H1 (cell line): ENCODE results near the gene SLX4. TPM values are rescaled to one million over a fixed set of nuclear protein-coding genes. Genes with fewer than 3 reads are reported as not detected.

Experiments
- CTCF ChIA-PET: fragments of 300-600 bp; sonication (Branson Sonifier 250); formaldehyde crosslinking; loops from one replicate; lab custom pipeline; 2021; ENCODE audit not compliant: partially characterized antibody; lab: Charles Lee
- POLR2A ChIA-PET: fragments of 300-600 bp; sonication (Branson Sonifier 250); formaldehyde crosslinking; loops from one replicate; lab custom pipeline; 2021; ENCODE audit warnings: inconsistent platforms; ENCODE audit not compliant: partially characterized antibody; lab: Charles Lee
- DNase-seq, 2 experiments: peaks; one replicate each; pipeline versions ENCODE4 v3.0.0 to v3.0.0-alpha.2; 2010 to 2022; ENCODE audit warnings: low spot score in 2 of 2, low read depth in 1 of 2, mixed read lengths in 1 of 2
- FAIRE-seq: peaks from 2 replicates; lab custom pipeline; 2011; peaks lifted over from hg19 to GRCh38; lab: Jason Lieb, UNC
- H2AFZ ChIP-seq: 2 replicates; pipeline ENCODE4 v1.8.1; 2012; ENCODE audit warnings: low read length, inconsistent platforms
- H2AK5ac ChIP-seq: 2 replicates; pipeline ENCODE4 v1.6.1; 2013; ENCODE audit warnings: low read depth, low read length
- H2BK120ac ChIP-seq: replicated peaks from 2 replicates; pipeline ENCODE3; 2013; ENCODE audit warnings: low read depth, low read length, inconsistent platforms
- H2BK12ac ChIP-seq: 2 replicates; pipeline ENCODE4 v1.6.1; 2013; ENCODE audit warnings: low read depth, low read length
- H2BK15ac ChIP-seq: 2 replicates; pipeline ENCODE4 v1.6.1; 2013; ENCODE audit warnings: low read length
- H2BK20ac ChIP-seq: 2 replicates; pipeline ENCODE4 v1.6.1; 2013; ENCODE audit warnings: low read length
- H2BK5ac ChIP-seq: 2 replicates; pipeline ENCODE4 v1.6.1; 2013; ENCODE audit warnings: low read depth, low read length
- H3K14ac ChIP-seq: 2 replicates; pipeline ENCODE4 v1.6.1; 2013; ENCODE audit warnings: inconsistent platforms; ENCODE audit not compliant: insufficient read length
- H3K18ac ChIP-seq: 2 replicates; pipeline ENCODE4 v1.6.1; 2013; ENCODE audit warnings: low read length; ENCODE audit errors: extremely low read depth
- H3K23ac ChIP-seq: 2 replicates; pipeline ENCODE4 v1.6.1; 2013; ENCODE audit warnings: inconsistent platforms; ENCODE audit not compliant: insufficient read length
- H3K23me2 ChIP-seq: 2 replicates; pipeline ENCODE4 v1.6.1; 2013; ENCODE audit warnings: low read depth, low read length
- H3K27ac ChIP-seq: 2 replicates; pipeline ENCODE4 v1.6.1; 2011; ENCODE audit warnings: low read depth, low read length, inconsistent platforms
- H3K27me3 ChIP-seq, 4 experiments: replicated peaks in 1 of 4; 1 replicate in 1 of 4; 2 replicates in 3 of 4; pipeline versions ENCODE4 v1.6.1 to v1.8.1; 2011 to 2013; ENCODE audit warnings: low read length in 3 of 4, mild to moderate bottlenecking in 3 of 4, inconsistent platforms in 2 of 4, mixed read lengths in 2 of 4, moderate library complexity in 1 of 4; ENCODE audit not compliant: control insufficient read depth in 3 of 4, insufficient read depth in 3 of 4; ENCODE audit errors: extremely low read depth in 1 of 4
- H3K36me3 ChIP-seq, 4 experiments: 2 replicates each; pipeline versions ENCODE4 v1.6.1 to v1.8.1; 2011 to 2013; ENCODE audit warnings: mild to moderate bottlenecking in 4 of 4, low read length in 3 of 4, moderate library complexity in 2 of 4, control low read depth in 1 of 4, inconsistent platforms in 1 of 4; ENCODE audit not compliant: insufficient read depth in 4 of 4, control insufficient read depth in 2 of 4
- H3K4ac ChIP-seq: replicated peaks from 2 replicates; pipeline ENCODE3; 2013; ENCODE audit warnings: low read length, low read depth, mixed read lengths, inconsistent platforms; ENCODE audit not compliant: insufficient read length
- H3K4me1 ChIP-seq, 4 experiments: replicated peaks in 1 of 4; 1 replicate in 1 of 4; 2 replicates in 3 of 4; pipeline versions ENCODE4 v1.6.1 to v1.8.1; 2011 to 2013; ENCODE audit warnings: low read length in 3 of 4, inconsistent platforms in 2 of 4, mixed read lengths in 1 of 4; ENCODE audit not compliant: insufficient read depth in 4 of 4, control insufficient read depth in 3 of 4
- H3K4me2 ChIP-seq, 2 experiments: 2 replicates each; pipeline versions ENCODE4 v1.6.1 to v1.8.1; 2011 to 2013; ENCODE audit warnings: low read depth in 2 of 2, low read length in 2 of 2, control low read depth in 1 of 2, inconsistent platforms in 1 of 2, mild to moderate bottlenecking in 1 of 2; ENCODE audit not compliant: insufficient read depth in 1 of 2
- H3K4me3 ChIP-seq, 4 experiments: fragments of 200-600, 300-600 bp in 1 of 4; sonication (generic), shearing (Covaris generic), sonication (Bioruptor Twin) in 1 of 4; 2 replicates each; pipeline versions ENCODE4 v1.5.1 to v1.8.1; 2011 to 2016; ENCODE audit warnings: low read length in 4 of 4, low read depth in 3 of 4, control low read depth in 2 of 4, inconsistent platforms in 2 of 4, mild to moderate bottlenecking in 2 of 4, mixed read lengths in 1 of 4, moderate library complexity in 1 of 4; ENCODE audit not compliant: insufficient read depth in 2 of 4; ENCODE audit errors: extremely low read depth in 1 of 4
- H3K56ac ChIP-seq: replicated peaks from 2 replicates; pipeline ENCODE3; 2013; ENCODE audit warnings: low read depth, mild to moderate bottlenecking, mixed read lengths, low read length, inconsistent platforms; ENCODE audit not compliant: insufficient read length
- H3K79me1 ChIP-seq: 2 replicates; pipeline ENCODE4 v1.6.1; 2013; ENCODE audit warnings: low read depth, low read length, control low read depth
- H3K79me2 ChIP-seq, 2 experiments: 2 replicates each; pipeline versions ENCODE4 v1.6.1 to v1.8.1; 2012 to 2013; ENCODE audit warnings: low read length in 2 of 2, mild to moderate bottlenecking in 2 of 2, inconsistent platforms in 1 of 2; ENCODE audit not compliant: insufficient read depth in 2 of 2, control insufficient read depth in 1 of 2
- H3K9ac ChIP-seq, 4 experiments: replicated peaks in 1 of 4; 1 replicate in 1 of 4; 2 replicates in 3 of 4; pipeline versions ENCODE4 v1.6.1 to v1.8.1; 2011 to 2013; ENCODE audit warnings: low read depth in 3 of 4, low read length in 3 of 4, control low read depth in 2 of 4, mild to moderate bottlenecking in 2 of 4, moderate library complexity in 2 of 4, inconsistent platforms in 1 of 4; ENCODE audit errors: extremely low read depth in 1 of 4
- H3K9me3 ChIP-seq, 2 experiments: 2 replicates each; pipeline versions ENCODE4 v1.6.1 to v1.8.1; 2012 to 2013; ENCODE audit warnings: mild to moderate bottlenecking in 2 of 2, moderate library complexity in 2 of 2, control low read depth in 1 of 2, inconsistent platforms in 1 of 2, low read depth in 1 of 2, low read length in 1 of 2, mixed read lengths in 1 of 2; ENCODE audit not compliant: insufficient read depth in 2 of 2
- H4K20me1 ChIP-seq, 2 experiments: replicated peaks in 1 of 2; 2 replicates each; pipeline versions ENCODE3 to v1.8.1; 2011 to 2013; ENCODE audit warnings: inconsistent platforms in 2 of 2, low read length in 2 of 2, mild to moderate bottlenecking in 1 of 2; ENCODE audit not compliant: insufficient read depth in 2 of 2, control insufficient read depth in 1 of 2
- H4K5ac ChIP-seq: 2 replicates; pipeline ENCODE4 v1.6.1; 2013; ENCODE audit warnings: low read length, low read depth, mixed read lengths, inconsistent platforms; ENCODE audit not compliant: insufficient read length
- H4K8ac ChIP-seq: 2 replicates; pipeline ENCODE4 v1.8.0; 2013; ENCODE audit warnings: mild to moderate bottlenecking, moderate library complexity, low read length, inconsistent platforms; ENCODE audit not compliant: insufficient read depth; ENCODE audit errors: extremely low read depth
- H4K91ac ChIP-seq: replicated peaks from 2 replicates; pipeline ENCODE3; 2013; ENCODE audit warnings: low read length, mixed read lengths, inconsistent platforms; ENCODE audit not compliant: insufficient read length
- CBX5 ChIP-seq: fragments of 300-800, 300-1000 bp; sonication (generic); IDR thresholded peaks from 2 replicates; pipeline ENCODE4 v1.7.1; 2016; ENCODE audit warnings: antibody characterized with exemption, low read length, low read depth
- CHD2 ChIP-seq: IDR thresholded peaks from 2 replicates; pipeline ENCODE4 v1.6.1; 2012; ENCODE audit warnings: low read length, improper control_type of control experiment
- KDM1A ChIP-seq: fragments of 200-600, 300-600 bp; sonication (generic); IDR thresholded peaks from 2 replicates; pipeline ENCODE4 v1.7.1; 2016; ENCODE audit warnings: mild to moderate bottlenecking, low read length, borderline replicate concordance
- NANOG ChIP-seq: IDR thresholded peaks from 2 replicates; pipeline ENCODE4 v1.6.1; 2011; ENCODE audit warnings: low read length, low read depth, mild to moderate bottlenecking, inconsistent platforms; ENCODE audit not compliant: insufficient read depth, poor library complexity, severe bottlenecking
- POLR2A ChIP-seq, 2 experiments: IDR thresholded peaks; 1 replicate in 1 of 2; 2 replicates in 1 of 2; pipeline ENCODE4 v1.6.1; 2011; ENCODE audit warnings: low read depth in 2 of 2, low read length in 2 of 2, mild to moderate bottlenecking in 2 of 2; ENCODE audit errors: control extremely low read depth in 1 of 2
- RNF2 ChIP-seq: fragments of 200-900, 300-1000 bp; sonication (generic); IDR thresholded peaks from 2 replicates; pipeline ENCODE4 v1.7.1; 2016; ENCODE audit warnings: borderline replicate concordance, low read depth, mild to moderate bottlenecking, antibody characterized with exemption, low read length; ENCODE audit not compliant: poor library complexity, severe bottlenecking; ENCODE audit errors: missing control alignments
- SIN3A ChIP-seq, 2 experiments: IDR thresholded peaks in 1 of 2; conservative IDR thresholded peaks in 1 of 2; 2 replicates each; pipeline ENCODE4 v1.6.1; 2011 to 2012; ENCODE audit warnings: low read length in 2 of 2, improper control_type of control experiment in 1 of 2, low read depth in 1 of 2, mild to moderate bottlenecking in 1 of 2
- TCF12 ChIP-seq: IDR thresholded peaks from 2 replicates; pipeline ENCODE4 v1.6.1; 2011; ENCODE audit warnings: low read depth, mild to moderate bottlenecking, low read length
- WGBS, 2 experiments: shearing (Covaris generic) in 1 of 2; methylation state at CpG; one replicate each; pipeline versions ENCODE4 v1.1.6 to v1.1.7; 2013 to 2015; ENCODE audit warnings: low lambda C conversion rate in 2 of 2, mixed read lengths in 2 of 2, inconsistent platforms in 1 of 2, low coverage in 1 of 2, missing lambda C conversion rate in 1 of 2; ENCODE audit not compliant: insufficient replicate concordance in 2 of 2, insufficient coverage in 1 of 2, insufficient read length in 1 of 2; ENCODE audit errors: extremely low coverage in 1 of 2, missing lambda C conversion rate in 1 of 2; 5-methylcytosine and 5-hydroxymethylcytosine counted together
- polyA plus RNA-seq, 7 experiments: library from polyadenylated mRNA; depleted of rRNA in 3 of 7; stranded (reverse) in 5 of 7; unstranded in 2 of 7; fragments of >200 nt in 5 of 7; fragments of 200-250 nt in 2 of 7; gene quantifications; 1 replicate in 5 of 7; 2 replicates in 1 of 7; 4 replicates in 1 of 7; pipeline versions ENCODE4 v1.2.1 to v1.2.3, GENCODE V29; 2011 to 2013; ENCODE audit warnings: missing spikeins in 2 of 7, mixed read lengths in 2 of 7
- total RNA-seq: library from RNA; stranded (reverse); fragmentation: NEBNext Ultra II Directional; extraction: Animal tissue kit (Norgen Biotek cat#: 25700); gene quantifications from 2 replicates; pipeline ENCODE4 v1.2.1, GENCODE V29; 2021
- TF ChIP-seq, protein P1 (sequence below): IDR thresholded peaks from 2 replicates; pipeline ENCODE4 v1.6.1; 2012; ENCODE audit warnings: inconsistent platforms

SLX4 gene
- total and polyA plus RNA-seq, 2 of the 8 experiments (the other 6 are each of a cell fraction or from before 2014, with no cell fraction given) = 4.4 to 11.4 TPM

DNA sequence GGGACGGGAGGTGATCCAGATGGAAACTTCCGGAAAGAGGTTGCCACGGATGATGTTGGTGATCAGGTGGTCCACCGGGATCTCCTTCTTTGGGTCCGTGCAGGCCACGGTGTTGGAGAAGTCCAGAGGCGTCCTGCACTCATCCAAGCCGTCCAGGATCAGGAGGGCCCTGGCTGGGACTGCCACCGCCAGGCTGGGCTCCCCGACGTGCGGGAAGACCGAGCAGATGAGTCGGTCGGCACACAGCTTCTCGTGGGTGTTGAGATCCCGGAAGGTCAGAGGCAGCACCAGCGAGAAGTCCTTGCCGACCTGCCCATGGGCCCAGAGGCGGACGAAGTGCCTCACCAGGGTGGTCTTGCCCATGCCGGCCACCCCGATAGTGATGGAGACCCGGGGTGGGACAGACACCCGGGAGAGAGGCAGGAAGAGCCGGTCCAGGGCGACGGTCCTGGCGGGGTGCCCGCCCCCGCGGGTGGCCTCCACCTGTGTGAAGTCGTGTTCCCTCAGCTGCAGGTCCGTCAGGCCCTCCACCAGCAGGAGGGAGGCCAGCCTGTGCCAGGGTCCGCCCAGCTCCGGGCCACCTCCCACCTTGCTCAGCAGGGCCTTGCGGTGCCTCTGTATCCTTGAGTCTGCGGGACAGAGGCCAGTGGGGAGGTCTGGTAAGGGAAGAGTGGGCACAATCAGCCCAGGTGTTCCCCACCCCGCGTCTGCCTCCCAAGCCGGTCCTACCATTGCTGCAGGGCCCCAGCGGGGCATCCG lies 47.1 kb downstream of the SLX4 start:
- Histone ChIP-seq H3K18ac (no peak overlapping the region; the same call in 1 of the 2 replicates), H4K8ac (no peak overlapping the region; the same call in 1 of the 2 replicates), H2BK120ac (no peak overlapping the region), H3K4me1 (peaks cover 0 to 4% (median 2%) of the 10 kb centered on the region in 4 experiments; a peak in 2 of 7 replicates), H3K27ac (no peak overlapping the region), H2AK5ac (no peak overlapping the region), H3K4ac (no peak overlapping the region), H4K20me1 (no peaks in the 10 kb centered on the region), H2BK15ac (no peak overlapping the region), H3K4me3 (no peak overlapping the region), H2BK5ac (no peak overlapping the region), H3K4me2 (no peak overlapping the region), H3K14ac (no peak overlapping the region), H3K56ac (no peak overlapping the region), H4K91ac (no peak overlapping the region), H2BK20ac (no peak overlapping the region), H2BK12ac (no peak overlapping the region), H3K9me3 (no peaks in the 10 kb centered on the region), H3K79me2 (no peaks in the 10 kb centered on the region), H3K23me2 (no peaks in the 10 kb centered on the region), H3K23ac (no peak overlapping the region), H3K9ac (no peak overlapping the region), H3K27me3 (no peaks in the 10 kb centered on the region), H3K36me3 (no peaks in the 10 kb centered on the region), H3K79me1 (no peaks in the 10 kb centered on the region), H4K5ac (no peak overlapping the region), H2AFZ (no peak overlapping the region)
- no peak for DNase-seq
- FAIRE-seq = no peak
- 94% methylated on average over 33 of the region's 43 CpGs; no CpG with 5 or more reads in 1 of the 2 experiments for WGBS, 2 experiments
- POLR2A ChIA-PET = interaction anchor here (0.6 kb wide), 1 partner anchor 20 kb away, joined by 3 read pairs; no protein-coding TSS in a partner anchor
- CTCF ChIA-PET = interaction anchor here (1.8 kb wide), 1 partner anchor 37 kb away, joined by 4 read pairs; no protein-coding TSS in a partner anchor
- TF ChIP-seq KDM1A (no peak), RNF2 (no peak), SIN3A (conservative IDR thresholded peaks at IDR 0.05 in 1 of 2, IDR thresholded peaks at IDR 0.05 in 1 of 2; ENCODE audit: low read depth in 1 of 2, low read length in 2 of 2) (no peak), CHD2 (no peak), TCF12 (no peak), NANOG (no peak), CBX5 (no peak), POLR2A (IDR thresholded peaks at IDR 0.05; ENCODE audit: control extremely low read depth in 1 of 2, low read depth in 2 of 2, low read length in 2 of 2) (no peak)
- TF ChIP-seq, protein P1, sequence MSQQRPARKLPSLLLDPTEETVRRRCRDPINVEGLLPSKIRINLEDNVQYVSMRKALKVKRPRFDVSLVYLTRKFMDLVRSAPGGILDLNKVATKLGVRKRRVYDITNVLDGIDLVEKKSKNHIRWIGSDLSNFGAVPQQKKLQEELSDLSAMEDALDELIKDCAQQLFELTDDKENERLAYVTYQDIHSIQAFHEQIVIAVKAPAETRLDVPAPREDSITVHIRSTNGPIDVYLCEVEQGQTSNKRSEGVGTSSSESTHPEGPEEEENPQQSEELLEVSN = no peak
